CD4-positive, alpha-beta T cell treated with Interleukin-6 at 100 ng/mL for 8 hours (primary cell): Measurements from ENCODE around the gene IRAK1.
A peak's percentile ranks its signal among the peaks of the same experiment; 100 is the strongest.

Experiments
- DNase-seq: peaks from one replicate; pipeline ENCODE4 v3.0.0-alpha.2; 2020; ENCODE audit warnings: mixed read lengths, low spot score

Gene IRAK1

DNA sequence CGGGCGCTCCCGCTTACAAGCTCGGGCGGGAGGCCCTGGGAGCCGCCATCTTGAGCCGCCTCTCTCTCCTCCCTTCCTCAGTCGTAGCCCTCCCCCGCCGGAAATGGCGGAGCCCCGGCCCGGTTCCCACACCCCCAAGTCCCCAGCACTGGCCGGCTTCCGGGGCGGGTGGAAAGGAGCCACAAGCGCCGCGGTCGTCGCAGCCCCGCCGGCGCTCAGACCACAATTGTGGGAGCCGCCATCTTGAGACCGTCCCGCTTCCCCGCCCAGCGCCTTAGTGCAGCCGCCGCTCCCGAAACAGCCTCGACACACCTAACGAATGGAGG, 48.6 kb downstream of the IRAK1 start:
- peak; percentile 94 for DNase-seq

DNA sequence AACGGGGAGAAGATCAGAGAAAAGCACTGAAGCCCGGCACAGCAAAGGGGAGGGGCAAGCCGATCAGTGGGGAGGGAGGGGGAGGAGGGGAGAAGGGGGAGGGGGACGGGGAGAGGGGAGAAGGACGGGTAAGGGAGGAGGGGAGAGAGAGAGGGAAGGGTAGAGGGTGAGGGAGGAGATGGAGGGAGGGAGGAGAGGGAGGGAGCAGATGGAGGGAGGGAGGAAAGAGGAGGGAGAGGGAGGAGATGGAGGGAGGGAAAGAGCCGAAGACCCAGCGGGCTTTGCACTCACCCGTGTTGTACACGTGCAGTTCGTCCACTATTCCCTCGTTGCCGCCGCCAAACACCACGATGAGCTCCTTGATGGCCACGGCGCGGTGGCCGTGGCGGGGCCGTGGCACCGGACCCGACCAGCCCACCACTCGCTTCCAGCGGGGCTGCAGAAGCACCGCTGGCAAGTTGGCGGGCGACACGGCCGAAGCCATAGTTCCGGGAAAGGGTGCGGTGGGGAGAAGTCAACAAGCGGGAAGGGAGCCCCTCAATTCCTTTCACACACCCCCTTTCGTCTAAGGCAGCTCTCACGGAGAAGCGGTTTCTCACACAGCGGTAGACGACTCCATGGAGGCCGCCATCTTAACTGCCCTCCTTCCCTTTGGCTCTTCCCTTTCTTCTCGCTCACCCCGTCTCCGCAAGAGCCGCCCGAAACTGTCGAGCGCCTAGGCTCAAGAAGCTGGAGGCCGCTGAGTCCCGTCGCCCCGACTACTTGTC, 49.2 kb downstream of the IRAK1 start:
- DNase-seq, result peak; percentile 40

DNA sequence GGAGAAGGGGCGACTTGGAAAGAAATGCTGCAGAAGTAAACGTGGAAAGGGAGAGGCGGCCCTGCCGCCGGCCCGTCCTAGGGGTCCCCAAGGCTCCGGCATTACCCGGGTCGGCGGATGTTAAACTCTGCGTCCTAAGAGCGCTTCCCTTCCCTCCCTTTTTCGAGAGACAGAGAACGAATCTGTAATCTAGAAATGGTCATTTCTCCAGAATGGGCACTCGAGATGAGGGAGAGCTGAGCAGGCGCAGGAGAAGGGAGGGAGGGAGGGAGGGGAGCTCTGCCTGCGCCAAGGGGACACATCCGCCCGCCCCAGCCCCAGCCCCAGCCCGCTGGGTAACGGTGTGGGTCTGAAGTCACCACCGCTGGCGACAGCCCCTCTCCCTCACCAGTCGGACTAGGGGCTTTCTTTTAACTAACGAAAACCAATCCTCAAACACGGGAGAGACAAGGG, 49.8 kb downstream of the IRAK1 start:
- no peak for DNase-seq

DNA sequence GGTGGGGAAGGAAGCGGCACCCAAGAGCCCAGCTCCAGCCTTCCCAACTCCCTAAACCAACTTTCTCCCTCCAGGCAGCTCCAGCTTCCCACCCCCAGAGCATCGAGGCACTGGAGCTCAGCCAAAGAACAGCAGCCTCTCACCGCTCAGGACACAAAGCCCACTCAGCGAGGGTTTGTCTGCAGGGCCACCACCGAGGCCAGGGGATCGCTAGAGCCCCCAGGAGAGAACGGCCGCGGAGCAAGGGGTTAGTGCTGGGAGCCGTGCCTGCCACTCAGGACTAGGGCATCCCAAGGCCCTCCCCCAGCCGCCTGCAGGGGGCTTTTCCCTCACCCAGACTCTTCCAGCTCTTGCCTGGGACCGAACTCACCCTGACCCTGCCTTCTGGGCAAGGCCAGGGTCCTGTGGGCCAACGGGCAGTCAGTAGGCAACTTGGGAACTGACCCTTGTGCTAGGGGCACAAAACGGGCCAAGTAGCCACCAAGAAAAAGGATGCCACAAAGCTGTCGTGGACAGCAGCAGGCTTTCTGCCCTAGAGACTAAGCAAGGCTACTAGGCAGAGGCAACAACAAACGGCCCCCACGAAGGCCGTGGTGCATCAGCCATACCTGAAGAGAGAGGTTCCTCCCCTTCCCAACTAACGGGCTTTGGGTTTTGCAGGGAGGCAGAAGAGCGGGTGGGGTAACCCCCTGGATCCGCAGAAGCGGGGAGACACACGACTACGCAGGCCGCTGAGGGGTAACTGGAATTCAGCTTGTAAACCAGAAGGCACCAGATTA, 50.4 kb downstream of the IRAK1 start:
- no peak for DNase-seq

DNA sequence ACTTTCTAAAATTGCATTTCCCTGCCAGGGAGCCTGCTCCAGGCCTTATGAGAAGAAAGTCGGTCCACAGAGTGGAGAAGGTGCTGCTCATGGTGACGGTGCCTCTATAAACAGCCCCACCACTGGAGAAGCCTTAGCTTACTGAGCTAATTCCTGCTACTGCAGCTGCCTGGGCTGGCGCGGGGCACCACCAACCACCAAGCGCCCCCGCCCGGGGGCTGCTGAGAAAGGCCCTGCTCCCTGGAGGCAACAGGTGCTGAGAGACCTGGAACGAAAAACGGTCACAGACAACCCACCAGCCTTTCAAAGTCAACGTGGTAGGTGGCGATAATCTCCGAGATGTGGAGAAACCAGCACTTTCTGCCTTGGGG, 51.0 kb downstream of the IRAK1 start:
- peak; percentile 50 for DNase-seq

DNA sequence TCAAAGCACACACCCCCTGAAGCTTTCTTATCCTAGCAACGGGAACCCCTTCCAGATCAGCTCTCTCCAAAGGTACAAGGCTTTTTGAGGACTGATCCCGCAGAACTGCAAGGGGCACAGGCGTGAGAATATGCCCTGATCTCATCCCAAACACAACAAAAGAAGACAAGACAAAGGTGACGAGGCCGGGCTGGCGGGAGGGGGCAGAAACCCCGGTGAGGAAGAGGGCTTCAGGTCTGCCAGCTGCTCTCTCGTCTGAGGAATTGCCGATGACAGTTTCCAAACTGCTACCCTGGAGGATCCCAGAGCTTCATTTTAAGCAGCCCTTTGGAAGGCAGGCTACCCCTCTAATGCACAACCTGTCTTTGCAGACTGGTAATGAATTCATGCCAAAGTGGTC, 51.4 kb downstream of the IRAK1 start:
- no peak for DNase-seq

DNA sequence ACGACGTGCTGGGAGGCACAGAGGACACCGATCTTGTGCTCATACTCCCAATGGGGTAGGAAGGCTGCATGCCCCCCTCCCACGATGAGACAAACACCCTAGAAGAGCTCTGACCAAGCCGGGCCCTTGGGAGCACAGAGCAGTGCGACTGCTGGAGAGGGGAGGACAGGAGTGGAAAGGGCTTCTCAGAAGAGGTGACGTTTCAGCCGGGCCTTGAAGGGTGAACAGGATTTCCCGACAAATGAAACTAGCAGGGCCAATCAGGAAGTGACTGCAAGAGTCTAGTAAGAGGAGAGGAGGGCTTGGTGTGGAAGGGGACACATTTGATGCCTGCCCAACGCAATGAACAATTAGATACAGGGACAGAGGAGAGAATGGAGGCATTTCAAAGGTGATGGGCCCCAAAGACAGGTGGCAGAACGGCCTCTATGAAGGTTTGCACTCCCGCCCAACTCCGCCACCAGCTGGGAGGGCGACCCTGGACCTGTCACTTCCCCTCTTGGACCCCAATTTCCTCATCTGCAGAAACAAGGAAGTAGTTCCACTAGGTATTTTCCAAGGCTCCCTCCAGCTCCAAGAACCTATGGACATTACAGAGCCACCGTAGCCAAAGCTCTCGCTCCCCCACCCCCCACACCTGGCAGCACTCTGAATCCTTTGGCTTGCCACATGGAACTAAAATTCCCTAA, 52.0 kb downstream of the IRAK1 start:
- DNase-seq, result peak; percentile 45

DNA sequence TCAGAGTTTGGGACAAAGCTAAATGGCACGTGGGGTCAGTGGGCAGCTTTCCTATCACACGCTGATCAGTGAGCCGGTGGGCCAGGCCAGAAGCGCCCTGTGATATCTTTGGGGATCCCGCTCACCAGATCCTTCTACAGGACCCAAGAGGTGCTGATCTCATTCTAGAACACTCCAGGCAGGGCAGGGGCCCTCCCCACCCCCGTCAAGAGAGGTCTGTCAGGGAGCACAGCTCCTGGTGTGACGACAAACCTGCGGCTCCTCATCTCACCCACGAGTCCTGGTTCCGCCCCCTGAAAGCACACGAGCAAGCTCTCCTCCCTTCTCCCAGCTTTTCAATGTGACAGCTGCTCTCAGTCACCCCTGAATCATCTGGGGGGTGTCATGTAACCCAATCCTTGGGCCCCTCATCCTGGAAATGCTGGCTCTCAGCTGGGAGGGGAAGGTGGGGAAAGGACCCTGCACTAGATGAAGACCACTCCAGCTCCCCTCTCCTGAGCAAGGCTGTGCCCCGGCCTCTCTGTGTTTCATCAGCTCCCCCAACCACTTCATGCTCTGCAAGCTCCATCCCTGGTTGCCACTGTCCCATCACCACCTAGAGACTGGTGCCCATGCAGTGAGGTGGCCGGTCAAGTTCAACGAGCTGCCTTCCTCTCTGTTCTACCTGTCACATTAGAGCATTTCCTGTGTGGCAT, 52.7 kb downstream of the IRAK1 start:
- DNase-seq, result no peak

DNA sequence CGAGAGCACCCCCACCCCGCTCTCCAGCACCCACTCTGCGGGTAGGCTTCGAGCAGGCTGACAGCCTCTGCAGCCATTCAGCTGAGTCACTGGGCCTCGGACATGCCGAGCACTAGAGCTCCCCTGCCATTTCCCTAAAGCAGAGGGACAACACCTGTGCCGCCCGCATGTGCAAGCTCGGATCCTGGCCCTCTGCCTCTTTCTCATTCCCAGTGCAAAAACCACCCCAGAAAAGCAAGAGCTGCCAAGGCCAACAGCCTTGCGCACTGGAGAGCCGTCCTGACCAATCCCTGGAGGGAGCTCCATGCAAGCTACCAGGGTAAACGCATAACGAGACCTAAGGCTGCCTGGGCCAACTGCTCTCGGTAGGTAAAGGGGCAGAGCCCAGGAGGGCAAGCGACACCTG, 53.4 kb downstream of the IRAK1 start:
- no peak for DNase-seq

DNA sequence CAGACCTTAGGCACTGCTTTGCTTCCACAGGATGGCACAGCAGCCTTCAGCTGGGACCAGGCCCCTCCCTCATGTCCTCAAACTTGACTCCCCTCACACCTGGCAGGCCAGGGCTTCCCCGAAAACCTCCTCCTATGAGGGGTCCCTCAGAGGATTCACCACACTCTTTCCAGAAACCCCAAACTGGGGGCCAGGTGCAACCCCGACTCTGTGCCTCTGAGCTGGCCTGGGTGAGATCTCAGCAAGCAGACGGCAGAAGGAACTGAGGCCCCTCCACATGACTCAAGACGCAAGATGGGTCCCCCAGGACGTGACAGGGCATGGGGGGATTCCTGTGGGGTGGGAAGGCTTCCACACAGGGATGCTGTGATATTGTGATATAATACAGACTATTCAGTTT, 54.3 kb downstream of the IRAK1 start:
- DNase-seq, result no peak

DNA sequence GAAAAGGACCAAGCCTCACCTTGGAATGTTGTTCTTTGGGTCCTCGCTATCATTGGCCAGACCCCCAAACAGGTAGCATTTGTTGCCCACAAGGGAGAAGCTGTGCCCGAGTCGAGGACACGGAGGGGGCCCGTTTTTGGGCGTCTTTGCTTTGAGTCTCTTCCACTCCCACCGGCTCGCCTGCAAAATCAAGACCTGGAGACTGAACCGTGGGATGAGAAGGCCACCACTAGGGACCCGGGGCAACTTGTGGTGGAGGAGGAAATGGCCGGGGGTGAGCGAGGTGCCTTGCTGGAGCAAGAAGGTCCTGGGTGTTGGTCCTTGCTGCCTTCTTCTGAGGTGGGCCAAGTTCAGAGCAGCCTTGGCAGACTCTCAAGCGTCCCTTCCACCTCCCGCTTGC, 55.6 kb downstream of the IRAK1 start:
- DNase-seq, result no peak

DNA sequence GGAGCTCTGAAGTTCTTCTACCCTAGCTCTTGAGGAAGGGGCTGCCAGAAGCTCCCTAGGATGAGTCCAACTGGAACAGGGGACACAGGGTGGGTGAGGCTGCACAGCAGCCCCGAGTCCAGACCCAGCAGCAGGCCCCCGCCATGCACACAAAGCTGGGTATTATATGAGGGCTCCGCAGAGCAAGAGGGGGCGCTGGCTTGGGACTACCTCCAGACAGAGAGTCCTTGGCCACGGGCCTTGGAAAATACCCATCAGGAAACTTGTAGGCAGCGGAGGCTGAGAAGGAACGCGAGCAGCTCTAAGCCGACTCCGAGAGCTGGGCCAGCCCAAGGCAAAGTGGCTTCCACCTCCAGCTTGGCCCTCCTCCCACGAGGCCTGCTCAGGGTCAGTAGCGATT, 56.2 kb downstream of the IRAK1 start:
- no peak for DNase-seq

DNA sequence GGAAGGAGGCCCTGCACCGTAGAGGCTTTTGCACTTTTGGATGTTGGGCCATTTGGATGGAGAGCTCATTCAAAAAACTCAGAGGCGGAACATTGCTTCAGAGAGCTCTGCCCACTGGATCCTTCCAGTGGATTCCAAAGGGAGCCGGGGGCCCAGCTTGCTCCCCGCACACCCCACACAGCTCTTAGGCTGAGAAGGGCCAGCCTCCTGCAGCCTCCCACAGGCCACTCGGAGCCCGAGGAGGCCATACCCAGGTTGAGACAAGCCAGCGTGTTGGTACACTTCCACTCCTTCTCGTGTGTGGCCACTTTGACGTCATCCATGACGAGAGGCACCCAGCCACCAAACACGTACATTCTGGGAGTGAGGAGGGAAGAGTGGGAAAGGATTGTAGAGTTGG, 58.4 kb downstream of the IRAK1 start:
- no peak for DNase-seq

DNA sequence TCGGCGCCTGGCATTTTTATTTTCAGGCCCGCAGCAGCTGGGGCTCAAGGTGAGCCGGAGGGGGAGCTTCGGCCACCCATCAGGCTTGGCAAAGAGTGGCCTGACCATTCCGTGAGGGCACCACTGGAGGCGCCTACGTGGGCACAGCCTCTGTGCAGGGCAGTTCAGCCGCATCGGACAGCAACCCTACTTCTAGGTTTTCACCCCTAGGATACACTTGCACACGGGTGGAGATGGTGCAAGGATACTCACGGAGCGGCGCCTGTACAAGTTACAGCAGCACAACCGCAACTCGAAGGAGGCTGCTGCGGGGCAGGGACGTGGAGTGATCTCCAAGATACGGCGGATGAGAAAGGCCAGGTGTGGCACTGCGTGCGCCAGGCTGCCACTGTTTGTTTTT, 58.9 kb downstream of the IRAK1 start:
- DNase-seq, result no peak
